ENCODE data around the gene BFSP2.

Gene BFSP2, protein sequence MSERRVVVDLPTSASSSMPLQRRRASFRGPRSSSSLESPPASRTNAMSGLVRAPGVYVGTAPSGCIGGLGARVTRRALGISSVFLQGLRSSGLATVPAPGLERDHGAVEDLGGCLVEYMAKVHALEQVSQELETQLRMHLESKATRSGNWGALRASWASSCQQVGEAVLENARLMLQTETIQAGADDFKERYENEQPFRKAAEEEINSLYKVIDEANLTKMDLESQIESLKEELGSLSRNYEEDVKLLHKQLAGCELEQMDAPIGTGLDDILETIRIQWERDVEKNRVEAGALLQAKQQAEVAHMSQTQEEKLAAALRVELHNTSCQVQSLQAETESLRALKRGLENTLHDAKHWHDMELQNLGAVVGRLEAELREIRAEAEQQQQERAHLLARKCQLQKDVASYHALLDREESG

DNA sequence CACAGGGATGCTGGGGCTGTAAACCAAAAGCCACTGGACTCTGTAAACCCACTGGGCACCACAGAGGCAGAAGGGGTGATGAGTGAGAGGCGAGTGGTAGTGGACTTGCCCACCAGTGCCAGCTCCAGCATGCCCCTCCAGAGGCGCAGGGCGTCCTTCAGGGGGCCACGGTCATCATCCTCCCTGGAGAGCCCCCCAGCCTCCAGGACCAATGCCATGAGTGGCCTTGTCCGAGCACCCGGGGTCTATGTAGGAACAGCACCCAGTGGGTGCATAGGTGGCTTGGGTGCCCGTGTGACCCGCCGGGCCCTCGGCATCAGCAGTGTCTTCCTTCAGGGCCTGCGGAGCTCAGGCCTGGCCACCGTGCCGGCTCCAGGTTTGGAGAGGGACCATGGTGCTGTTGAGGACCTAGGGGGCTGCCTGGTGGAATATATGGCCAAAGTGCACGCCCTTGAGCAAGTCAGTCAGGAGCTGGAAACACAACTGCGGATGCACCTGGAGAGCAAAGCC is at the start of gene BFSP2:
TSS of gene BFSP2 (plus strand) at position 51 of the 510 bp plus-strand sequence. CDS start at position 79, 28 bp downstream.
- DNase-seq, result no peak

DNA sequence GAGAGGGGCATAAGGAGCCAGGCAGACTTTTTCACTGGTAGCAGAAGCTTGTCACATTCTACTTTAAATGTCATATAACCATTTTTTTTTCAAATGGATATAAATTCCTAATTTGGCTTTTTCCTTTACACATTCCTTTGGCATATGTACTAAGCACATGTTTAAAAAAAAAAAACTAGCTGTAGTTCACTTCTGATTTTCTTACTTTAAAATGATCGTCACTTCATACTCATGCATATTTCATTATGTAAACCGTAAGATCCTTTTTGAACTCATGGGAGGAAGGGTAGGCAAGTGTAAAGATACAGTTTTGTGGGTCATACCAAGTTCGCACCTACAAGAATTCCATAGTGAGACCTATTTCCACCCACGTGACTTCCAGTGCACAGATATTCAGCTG is 45.1 kb upstream of the BFSP2 start:
- no peak for DNase-seq

DNA sequence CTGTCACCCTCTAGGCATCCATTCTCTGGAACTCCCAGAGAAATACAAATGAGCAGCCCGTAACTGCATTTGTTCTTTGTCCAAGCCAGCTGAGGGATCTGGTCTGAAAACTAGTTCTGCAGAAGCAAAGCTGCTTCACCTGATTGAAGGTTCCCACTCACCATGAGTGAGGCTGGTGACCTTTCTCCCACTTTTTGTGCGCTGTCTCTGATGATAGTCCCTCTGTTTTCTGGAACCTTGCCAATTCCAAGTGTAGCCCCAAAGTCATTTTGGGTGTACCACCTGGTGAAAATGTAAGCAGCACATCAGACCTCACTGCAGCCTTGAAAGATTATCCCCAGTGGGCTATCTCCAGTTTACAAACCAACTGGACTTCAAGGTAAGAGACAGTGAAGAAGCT is 39.4 kb upstream of the BFSP2 start:
- no peak for DNase-seq

DNA sequence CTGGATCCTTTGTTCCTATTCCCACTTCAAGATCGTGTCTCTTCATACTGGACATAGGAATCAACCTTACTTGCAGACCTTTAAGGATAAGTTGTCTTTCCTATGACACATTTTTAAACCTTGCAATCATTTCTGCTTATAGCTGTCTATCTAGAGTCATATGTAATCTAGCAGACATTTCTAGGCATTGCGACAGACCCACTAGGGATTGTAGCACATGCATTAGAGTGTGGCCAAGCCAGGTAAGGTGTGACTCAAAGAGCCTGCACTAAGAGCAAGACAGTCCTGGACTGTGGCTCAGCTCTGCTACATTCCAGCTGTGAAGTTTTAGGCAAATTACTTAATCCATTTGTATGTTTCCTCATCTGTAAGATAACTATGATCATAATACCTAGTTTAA is 38.8 kb upstream of the BFSP2 start:
- no peak for DNase-seq

DNA sequence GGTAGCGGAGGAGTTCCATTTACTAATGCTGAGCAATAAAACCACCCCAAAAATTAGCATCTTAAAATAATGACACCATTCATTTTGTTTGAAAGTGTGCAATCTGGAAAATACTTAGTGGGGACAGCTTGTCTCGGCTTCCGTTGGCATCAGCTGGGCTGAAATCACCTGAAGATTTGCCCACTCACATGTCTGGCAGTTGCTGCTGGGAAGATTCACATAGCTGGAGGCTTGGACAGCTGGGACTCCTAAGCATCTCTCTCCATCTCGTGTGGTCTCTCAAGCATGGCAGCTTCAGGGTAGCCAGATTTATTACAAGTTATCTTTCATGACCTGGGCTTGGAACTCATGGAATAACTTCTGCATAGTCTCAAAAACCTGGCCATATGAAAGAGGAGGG is 38.4 kb upstream of the BFSP2 start:
- no peak for DNase-seq

DNA sequence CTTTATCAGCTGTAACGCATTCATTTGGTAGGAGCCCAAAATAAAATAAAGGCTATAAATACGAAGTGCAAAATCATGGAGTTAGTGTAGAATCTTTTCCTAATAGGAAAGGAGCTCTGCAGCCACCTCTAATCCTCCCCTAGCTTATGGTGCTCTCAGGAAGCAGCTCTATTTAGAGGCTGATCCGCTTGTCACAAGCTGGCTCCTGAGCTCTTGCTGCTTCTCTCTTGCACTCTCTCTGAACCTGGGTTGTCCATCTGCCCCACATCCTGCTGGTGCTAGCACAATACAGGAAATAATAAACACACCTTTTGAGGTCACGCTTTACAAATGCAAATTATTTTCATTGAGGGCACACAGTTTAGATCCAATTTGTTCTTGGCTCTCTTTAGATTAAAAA is 37.3 kb upstream of the BFSP2 start:
- DNase-seq, result no peak

DNA sequence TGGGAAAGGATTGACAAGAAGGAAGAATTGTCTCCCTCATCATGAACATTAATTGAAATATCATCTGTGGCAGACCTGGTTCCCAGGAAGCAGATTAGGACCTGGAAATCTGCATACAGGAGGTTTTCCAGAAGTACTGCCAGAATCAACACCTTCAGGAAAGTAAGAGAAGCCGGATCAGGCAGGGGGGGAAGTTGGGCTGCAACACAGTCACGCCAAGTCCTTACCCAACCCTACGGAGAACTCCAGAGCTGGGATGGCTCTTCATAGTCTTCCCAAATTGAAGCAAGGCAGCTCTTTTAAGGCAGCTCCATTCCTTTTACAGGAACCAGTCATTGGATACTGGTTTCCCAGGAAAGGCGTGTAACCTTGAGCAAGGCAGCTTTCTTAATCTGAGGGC is 35.2 kb upstream of the BFSP2 start:
- no peak for DNase-seq

DNA sequence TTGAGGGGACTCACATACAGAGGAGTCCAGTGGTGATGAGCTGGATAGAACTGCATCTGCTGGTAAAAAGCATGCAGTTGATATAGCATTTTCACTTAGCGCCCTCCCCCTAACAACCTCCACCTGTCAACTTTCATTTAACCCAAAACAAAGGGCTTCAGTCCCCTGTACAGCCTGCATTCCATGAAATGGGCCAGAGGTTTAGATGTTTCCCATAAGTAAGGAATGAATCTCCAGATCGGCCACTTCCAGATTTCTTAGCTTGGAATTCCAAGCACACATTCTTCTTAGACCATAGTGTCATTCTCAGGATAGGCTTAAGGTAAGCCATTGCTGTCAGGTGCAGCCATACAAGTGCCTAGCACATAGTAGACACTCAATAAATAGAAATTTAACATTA is 32.9 kb upstream of the BFSP2 start:
- DNase-seq, result no peak

DNA sequence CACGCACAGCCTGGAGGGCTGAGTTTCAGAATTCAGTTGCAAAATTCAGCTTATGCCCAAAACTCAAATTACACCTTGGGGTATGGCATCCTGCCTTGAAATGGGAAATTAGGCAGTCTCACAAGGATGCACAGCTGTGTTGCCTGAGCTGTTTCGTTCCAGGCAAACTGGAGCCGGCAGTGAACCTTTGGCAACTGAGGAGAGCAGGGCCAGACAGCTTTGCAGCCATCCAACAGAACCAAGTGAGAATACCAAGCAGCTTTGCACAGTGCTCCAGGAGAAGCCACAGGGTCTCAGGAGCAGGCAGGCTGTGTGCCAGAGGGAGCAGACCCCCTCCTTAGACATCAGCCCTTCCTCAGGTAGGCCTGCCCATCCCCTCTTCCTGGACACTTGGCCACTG is 32.5 kb upstream of the BFSP2 start:
- DNase-seq, result no peak

DNA sequence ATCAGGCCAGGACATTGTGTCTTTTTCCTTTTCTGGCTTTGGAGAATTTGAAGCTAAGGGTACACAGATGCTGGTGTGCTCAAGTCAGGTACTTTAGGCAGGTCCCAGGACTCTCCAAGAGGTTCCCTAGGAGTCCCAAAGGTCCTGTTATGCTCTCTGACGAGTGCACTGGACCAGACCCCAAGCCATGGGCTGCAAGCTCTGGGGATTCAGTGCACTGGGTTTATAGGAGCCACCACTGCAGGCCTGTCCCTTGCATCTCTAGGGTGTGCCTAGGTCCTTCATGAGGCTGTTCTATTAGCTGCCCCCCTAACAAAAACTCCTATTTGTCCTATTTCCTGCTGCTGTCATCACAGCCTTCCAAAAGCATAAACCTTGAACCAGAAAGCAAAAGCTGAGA is 31.9 kb upstream of the BFSP2 start:
- no peak for DNase-seq

DNA sequence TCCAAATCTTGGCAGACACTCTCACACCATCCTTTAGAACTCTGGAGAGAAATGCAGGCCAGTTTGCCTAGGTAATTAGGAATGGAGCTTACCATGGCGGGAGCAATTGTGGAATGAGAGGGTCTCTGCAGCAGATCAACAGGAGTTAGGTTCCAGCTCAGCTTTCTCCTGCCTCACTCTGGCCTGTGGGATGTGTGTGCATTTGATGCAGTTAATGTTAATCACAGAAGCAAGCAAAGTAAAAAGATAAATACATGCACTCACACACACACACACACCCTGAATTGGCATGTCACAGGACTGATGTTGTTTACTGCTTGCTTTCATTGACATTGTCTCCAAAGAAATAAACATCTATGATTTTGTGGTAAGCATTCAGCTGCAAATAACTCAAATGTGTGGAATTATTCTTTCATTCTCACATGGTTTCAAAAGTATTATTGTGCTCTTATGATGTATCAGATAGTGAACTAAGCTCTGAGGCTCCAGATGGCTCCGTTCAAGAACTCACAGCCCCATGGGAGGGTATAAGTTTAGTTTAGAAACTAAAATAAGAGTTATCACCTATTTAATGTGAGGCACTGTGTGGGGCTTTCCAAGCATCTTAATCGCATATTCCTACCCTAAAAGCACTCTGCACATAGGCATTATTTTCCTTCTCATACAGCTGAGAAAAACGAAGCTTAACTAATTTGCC is 31.3 kb upstream of the BFSP2 start:
- no peak for DNase-seq

DNA sequence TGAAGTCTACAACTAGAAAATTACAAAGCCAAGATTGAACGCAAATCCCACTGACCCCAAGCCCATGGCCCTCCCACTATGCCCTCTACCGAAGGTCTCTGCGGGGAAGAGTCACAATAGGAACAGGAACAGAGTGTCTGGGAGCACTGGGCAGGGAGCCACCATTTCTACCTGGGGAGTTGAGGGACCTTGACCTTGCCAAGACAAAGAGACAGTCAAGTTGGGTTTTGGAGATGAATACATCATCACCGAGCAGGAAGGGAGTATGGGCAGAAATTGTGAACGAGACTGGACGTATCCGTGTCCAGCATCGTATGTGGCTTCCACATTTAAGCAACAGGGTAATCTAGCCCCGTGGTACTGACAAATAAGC is 30.8 kb upstream of the BFSP2 start:
- no peak for DNase-seq

DNA sequence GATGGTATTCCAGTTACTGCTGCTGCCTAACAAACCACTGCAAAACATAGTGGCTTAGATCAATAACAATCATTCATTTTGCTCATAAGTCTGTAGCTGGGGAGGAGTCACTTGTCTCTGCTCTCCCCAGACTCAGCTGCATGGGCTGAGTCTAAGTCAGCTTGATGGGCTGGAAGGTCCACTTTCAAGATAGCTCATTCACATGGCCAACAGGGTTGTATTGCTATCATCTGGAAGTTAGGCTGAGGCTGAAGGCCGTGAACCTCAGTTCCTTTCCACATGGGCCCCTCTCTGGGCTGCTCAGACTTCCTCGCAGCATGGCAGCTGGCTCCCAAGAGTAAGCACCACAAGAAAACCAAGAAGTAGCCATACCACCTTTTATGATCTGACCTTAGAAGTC is 28.7 kb upstream of the BFSP2 start:
- DNase-seq, result no peak

DNA sequence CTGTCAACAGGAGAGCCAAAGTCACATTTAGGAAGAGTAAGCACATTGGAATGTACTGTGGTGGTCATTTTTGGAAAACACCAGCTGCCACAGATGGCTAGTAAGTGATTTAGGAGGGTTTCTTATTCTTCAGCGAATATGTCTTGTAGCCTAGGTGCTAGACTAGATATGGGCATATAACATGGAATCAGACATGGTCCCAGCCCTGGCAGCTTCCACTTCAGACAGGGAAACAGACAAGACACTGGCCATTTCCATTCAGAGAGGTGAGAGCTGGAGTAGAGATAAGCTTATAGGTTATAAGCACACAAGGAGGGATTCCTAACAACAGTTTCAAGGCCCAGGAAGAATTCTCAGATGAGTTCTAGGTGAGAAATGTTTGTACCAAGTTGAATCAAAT is 28.2 kb upstream of the BFSP2 start:
- DNase-seq, result no peak

DNA sequence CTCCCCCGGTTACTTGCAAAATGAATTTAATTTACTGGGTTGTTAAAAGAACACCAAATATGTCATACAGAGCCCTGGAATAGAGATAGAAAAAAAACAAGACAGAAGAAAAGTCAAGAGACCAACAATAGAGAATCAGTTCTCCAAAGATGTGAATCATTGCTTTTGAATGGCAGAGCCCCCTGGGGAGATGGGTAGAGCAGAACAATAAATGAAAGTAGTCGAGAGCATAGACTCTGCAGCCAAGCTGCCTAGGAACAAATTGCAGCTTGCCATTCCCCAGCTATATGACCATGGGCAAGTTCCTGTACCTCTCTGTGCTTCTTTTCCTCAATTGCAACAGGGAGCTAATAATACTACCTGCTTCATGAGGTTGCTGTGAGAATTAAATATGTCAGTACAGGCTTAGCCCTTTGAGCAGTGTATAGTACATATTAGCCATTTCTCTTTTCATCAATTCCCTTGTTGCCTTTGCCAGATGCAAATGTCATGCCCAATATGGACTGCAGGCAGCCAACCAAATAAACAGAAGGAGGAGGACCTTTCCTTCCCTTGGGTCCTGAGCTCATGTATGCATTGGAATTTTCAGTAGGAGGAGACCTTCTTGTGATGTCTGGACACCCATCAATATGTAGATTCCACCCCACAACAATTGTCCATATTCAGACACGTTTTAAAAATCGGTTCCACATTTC is 25.0 kb upstream of the BFSP2 start:
- DNase-seq, result no peak

DNA sequence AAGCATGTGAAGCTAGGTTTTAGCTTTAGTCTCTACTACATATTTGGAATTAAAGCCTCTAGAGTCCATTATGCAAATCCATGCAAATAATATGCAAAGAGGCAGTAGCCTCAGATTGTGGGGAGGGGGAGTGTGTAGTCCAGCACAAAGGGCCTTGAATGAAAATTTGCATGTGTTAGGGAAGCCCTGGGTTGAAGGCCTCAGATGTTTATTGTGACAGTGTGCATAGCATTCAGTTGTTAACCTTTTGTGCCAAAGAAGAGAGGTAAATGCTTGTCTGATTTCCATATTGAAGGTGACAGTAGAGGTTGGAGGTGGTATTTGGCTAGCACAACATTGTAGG is 24.5 kb upstream of the BFSP2 start:
- DNase-seq, result no peak

DNA sequence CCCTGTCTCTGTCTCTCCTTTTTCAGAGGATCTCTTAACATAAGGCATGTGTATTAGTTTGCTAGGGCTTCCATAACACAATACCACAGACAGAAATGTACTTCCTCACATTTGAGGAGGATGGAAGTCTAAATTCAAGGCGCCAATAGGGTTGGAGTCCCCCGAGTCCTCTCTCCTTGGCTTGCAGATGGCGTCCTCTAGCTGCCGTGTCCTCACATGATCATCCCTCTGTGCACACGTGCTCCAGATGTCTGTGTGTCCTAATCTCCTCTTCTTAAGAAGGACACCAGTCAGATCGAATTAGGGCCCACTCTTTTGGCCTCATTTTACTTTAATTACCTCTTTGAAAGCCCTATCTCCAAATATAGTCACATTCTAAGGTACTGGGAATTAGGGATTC is 23.0 kb upstream of the BFSP2 start:
- no peak for DNase-seq

DNA sequence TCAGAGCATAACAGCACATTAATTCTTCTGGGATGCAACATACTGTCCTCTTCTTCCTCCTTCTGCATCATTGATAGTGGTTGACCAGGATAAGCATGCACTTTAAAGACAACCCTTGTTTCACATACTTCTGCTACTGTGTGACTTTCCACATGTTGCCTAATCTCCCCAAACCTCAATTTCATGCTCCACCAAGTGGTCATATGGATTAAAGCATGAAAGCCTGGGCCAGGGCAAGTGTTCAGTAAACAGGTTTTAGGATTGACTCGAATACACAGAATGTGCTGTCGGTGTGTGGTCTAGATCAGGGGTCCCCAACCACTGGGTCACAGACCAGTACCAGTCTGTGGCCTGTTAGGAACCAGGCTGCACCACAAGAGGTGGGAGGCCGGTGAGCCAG is 22.5 kb upstream of the BFSP2 start:
- no peak for DNase-seq

DNA sequence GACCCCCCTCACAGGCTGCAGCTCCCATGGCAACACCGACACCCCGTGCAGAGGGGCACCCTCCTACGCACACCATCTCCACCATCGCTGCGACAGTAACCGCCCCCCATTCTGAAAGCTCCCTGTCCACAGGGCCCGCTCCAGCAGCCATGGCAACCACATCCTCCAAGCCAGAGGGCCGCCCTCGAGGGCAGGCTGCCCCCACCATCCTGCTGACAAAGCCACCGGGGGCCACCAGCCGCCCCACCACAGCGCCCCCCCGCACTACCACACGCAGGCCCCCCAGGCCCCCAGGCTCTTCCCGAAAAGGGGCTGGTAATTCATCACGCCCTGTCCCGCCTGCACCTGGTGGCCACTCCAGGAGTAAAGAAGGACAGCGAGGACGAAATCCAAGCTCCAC is 19.9 kb upstream of the BFSP2 start:
- no peak for DNase-seq

DNA sequence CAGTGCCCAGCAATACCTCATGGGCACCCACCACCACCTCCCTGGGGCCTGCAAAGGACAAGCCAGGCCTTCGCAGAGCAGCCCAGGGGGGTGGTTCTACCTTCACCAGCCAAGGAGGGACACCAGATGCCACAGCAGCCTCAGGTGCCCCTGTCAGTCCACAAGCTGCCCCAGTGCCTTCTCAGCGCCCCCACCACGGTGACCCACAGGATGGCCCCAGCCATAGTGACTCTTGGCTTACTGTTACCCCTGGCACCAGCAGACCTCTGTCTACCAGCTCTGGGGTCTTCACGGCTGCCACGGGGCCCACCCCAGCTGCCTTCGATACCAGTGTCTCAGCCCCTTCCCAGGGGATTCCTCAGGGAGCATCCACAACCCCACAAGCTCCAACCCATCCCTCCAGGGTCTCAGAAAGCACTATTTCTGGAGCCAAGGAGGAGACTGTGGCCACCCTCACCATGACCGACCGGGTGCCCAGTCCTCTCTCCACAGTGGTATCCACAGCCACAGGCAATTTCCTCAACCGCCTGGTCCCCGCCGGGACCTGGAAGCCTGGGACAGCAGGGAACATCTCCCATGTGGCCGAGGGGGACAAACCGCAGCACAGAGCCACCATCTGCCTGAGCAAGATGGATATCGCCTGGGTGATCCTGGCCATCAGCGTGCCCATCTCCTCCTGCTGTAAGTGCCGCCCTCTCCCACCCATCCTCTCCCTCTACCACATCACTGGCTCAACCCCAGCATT is 19.2 kb upstream of the BFSP2 start:
- no peak for DNase-seq

DNA sequence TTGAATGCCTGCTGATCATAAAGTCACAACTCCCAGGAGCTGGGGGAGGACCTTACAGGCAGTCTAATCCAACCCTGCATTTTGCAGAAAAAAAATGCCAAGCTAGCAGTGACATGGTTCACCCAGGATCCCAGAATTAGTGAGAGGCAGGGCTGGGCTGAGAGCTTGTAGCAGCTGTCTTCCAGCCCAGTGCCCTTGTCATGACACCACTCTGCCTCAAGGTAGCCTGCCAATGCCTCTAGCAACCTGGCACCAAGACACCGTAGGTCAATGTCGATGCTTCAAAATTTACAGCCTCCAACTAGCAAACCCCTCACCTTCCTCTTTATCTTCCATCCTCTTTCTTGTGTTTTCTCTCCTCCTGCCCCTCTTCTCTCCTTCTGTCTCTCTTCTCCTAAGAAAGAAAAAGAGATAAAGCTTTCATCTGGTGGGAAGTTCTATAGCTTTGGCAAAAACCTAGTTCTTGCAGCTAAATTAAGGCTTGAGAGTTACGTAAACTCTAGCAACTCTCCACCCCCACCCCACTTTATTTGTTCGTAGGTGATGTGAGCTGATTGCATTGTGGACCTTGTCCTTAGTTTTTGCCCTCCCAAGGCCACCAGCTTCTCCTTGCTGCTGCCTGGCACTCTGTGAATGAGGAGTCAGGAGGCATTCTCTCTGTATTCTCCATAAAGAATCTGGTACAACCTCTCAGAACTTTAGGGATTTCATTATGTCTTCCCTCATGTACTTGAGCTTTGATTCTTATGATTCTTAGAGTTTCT is 18.3 kb upstream of the BFSP2 start:
- no peak for DNase-seq

DNA sequence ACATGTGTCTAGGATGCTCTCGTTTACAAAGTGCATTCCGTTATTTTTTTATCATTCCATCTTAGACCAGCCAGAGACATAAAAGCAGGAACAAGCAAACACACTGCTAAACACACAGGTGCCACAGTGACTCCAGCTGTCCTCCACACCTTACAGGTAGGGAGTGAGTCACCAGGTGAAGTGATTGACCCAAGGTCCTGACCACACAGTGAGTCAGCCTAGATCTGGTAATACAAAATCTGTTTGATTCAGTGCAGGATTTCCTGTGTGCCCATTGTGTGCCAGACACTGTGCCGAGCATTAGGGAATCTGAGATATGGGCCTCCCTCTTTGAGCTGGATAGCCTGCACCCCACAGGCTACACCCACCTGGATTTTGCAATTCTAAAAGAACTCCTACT is 16.7 kb upstream of the BFSP2 start:
- no peak for DNase-seq

DNA sequence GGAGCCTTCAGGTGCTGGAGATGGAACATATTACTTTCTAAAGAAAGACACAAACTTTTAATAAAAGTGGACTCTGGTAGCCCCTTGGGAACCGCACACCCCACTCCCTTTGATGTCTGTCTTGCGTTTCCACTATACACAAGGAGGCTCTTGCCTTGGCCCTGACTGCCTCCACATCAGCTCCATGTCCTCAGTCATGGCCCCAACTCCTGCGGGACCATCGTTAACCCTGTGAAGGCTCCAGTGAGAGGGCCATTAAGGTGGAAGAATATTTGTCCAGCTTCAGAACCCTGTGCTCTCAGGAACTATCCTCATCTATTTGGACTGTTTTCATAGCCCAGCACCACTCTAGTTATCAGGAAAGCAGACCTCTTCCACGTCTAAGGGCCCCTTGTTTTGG is 16.1 kb upstream of the BFSP2 start:
- no peak for DNase-seq
